Stimulated activated CD4-positive, alpha-beta T cell treated with anti-CD3 and anti-CD28 coated beads, Interleukin-1b, Interleukin-23, amount 100 ng/mL, for 1 hour (primary cell): ENCODE data around the gene CFAP61.
"Not testable (repeated sequence)": the region's sequence is repeated elsewhere in the genome, so short reads cannot be mapped to it uniquely, and the experiment has no call there.

Experiments used
- DNase-seq, 2 donors: peaks; one replicate each; pipeline ENCODE4 v3.0.0-alpha.2; 2020; ENCODE audit warnings: low read depth in 2 of 2

Gene CFAP61

DNA sequence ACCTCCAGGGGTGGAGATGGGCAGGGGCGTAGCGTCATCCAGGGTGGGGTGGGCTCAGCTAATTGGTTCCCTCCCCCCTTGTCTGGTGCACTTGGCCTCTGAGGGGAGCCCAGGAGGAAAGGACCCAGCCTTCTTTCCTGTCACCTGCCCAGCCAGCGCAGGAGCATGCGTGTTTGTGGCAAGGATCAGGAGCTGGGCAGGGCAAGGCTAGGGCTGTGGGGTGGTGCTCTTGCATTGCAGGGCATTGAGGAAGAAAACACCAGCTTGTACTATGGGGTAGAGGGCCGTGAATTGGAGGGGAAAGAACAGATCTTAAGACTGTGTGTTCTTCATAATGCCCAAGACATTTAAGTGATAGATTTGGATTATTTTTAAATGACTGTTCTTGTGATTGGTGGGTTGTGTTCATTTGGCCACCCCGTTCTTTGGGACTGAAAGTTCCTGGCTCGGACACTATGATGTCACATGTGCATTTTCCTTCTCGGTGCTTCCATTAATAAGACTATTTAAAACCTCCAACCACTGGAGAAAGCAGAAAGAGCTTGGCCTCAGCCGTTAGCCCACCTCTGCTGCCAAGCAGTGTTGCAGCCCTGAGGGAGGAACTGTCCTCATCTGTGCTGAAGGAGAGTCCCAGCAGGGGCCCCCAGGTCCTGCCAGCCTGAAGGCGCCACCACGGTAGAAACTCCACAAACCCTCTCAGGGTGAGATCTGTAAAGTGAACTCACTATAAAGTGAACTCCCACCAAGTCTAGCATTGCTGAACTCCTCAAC lies 179.4 kb downstream of the CFAP61 start:
- no peak for DNase-seq

DNA sequence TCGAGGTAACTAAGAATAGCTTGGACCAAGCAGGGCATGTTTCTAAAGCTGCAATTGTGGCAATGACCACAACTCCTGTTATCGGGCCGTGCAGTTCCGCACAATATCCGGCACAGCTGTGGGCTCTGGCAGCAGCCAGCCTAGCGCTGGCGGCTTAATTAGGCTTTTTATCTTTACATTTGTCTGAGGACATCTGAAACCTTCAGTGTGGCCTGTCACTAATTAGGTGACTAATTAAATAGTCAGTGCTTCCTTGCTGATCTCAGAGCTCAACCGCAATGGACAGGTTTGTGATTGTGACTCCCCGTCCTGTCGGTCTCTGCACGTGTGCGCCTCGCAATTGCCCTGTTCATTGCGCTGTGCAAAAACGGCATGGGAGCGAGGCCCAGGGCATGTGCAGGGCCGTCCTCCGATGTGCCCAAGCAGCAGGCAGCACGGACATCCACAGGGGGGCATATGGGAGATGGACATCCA lies 180.7 kb downstream of the CFAP61 start:
- no peak for DNase-seq

DNA sequence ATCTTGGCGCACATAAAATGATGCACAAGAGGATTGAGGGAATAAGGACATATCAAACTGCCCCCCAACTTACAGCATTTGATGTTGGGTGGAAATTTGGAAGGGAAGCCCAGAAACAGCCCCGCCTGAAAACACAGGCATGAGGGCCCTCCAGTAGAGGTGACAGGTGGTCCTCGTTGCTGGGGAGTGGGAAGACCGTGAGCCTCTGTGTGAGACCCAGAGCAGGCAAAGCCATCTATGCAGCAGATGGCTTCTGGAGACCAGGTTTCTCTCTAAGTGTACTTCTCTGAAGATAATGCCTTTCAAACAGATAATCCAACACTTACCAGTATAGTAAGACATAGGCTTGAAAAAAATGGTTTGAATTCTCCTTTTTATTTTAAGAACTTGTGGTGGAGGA lies 183.3 kb downstream of the CFAP61 start:
- no peak for DNase-seq

GRCh38 chr20:20237093-20237959 lies 185.0 kb downstream of the CFAP61 start:
- no peak for DNase-seq

DNA sequence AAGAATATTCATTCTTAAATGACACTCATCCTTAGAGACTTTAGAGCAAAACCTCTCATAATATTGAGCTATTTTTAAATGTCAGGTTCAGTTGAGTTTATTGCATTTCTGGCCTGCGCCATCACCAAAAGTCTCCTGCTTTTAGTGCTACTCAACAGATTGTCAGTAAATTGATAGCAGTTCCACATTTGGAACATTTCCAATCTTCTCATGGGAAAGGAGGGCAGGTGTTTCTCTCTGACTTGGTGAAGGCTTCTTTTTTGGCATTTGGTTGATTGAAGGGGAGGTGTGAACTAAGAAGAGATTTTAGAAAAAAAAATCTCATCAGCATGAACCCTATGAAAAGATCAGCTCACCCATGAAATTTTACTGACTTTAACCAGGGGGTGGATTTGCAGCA lies 189.6 kb downstream of the CFAP61 start:
- DNase-seq: no peak

GRCh38 chr20:20244384-20244783 lies 192.1 kb downstream of the CFAP61 start:
- DNase-seq: not testable (repeated sequence)

GRCh38 chr20:20246996-20247633 lies 194.8 kb downstream of the CFAP61 start:
- DNase-seq: no peak

GRCh38 chr20:20248620-20249200 lies 196.4 kb downstream of the CFAP61 start:
- DNase-seq: no peak

DNA sequence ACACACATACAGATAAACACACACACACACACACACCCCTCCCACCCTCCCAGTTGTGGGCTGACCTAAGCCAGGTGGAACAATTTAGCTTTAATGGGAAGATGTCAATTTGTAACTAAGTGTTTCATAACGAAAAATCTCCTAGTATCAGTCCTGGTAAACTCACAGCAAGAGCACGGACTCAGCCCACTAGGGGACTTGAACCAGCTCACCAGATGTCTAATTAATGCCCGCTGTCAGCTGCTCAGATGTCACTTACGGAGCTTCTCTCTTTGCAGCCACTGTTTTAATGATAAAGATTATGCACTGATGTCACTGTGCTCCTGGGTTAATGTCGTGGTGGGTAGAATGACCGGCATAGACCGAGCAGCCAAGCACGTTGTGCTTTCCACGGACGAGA lies 199.0 kb downstream of the CFAP61 start:
- no peak for DNase-seq

GRCh38 chr20:20251836-20252235 lies 199.5 kb downstream of the CFAP61 start:
- DNase-seq: no peak

DNA sequence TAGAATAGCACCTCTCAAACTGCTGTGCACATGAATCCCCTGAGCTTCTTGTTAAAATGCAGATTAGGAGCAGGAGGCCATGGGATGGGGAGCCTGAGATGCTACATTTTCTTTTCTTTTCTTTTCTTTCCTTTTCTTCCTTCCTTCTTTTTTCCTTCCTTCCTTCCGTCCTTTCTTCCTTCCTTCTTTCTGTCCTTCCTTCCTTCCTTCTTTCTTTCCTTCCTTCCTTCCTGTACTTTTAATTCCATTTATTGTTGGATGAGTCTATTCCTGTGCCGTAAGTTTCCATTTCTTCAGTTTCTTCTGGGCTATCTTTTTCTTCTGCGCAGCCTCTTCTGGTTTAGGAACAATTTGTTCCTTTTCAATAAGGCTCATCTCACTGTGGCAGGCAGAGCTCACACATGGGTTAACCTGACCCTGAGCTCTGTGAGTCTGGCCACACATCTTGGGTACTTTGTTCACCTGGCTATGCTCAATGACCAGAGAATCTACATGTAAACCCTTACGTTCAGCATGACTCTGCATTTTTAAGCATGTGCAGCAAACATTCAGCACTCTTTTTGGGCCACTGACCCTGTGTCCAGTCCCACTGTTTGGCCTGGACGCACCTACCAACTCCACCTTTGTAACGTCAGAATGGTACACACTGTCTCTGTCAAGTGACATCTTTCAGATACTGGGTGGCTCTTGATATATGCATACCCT lies 200.9 kb downstream of the CFAP61 start:
- no peak for DNase-seq

- no peak for DNase-seq
Observed at GRCh38 chr20:20253744-20254330, 201.5 kb downstream of the CFAP61 start.

DNA sequence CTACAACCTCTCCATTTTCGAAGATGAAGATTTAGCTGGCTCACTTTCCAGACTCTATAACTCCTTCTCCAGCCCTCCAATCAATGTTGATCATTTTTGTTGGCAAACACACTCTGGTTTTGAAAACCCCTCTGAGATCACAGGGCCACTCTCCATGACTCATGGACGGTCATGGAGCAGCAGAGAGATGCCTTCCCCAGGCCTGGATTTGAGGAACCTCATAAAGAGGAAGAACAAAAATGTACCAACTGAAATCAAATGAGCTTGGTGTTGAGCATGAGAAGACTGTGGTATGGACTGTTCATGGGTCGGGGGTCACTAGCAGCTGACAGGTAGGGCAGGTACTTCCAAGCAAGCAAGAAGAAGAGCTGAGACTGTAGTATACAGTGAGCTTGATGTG lies 202.8 kb downstream of the CFAP61 start:
- no peak for DNase-seq

DNA sequence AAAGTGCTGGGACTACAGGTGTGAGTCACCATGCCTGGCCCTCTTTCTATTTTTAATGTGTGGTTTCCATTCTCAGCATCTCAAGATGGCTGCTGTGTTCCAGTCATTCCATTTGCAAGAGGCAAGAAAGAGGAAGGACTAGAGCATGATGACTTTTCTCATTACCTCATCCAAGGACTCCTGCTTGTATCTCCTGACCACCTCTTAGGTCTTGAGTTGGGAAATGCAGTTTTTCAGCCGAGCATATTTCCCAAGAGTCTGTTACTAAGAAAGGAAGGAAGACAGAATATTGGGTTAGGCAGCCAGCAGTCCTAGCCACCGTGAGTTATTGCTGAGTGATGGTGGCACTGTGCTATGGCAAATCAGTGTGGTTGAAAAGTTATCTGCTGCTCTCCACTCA lies 207.2 kb downstream of the CFAP61 start:
- DNase-seq: no peak

DNA sequence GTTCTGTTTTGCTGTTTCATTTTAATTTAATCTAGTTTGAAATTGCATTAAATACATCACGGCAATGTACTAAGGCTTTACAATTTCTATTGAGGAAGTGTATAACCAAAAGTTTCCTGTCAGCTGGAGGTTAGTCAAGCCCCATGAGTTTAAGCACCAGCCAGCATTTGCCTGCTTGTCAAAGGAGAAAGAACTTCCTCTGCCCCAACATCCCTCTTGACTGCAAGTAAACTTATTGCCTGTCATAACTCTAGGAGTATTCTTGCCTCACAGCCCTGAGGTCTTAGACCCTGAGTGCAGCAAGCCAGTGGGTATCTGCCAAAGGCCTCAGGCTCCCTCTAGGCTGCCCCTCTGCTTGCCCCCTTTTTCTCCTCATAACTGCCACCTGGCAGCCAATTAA lies 208.8 kb downstream of the CFAP61 start:
- no peak for DNase-seq

- DNase-seq: no peak
Observed at GRCh38 chr20:20265210-20265609, 212.9 kb downstream of the CFAP61 start.

DNA sequence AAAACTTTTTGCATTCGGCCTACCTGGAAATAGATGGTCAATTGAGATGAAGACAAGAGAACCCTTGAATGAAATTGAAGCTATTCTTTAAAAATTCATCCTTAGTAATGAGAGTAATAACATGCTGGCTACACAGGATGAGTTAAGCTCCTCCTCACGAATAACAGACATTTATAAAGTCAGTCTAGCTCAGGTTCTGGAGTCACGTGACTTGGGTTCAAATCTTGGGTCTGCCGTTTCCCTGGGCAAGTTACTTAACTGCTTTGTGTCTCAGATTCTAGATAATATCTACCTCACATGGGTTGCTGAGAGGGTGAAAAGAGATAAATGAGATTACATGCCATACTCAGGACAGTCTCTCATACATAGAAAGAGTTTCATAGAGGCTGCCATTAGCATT lies 214.2 kb downstream of the CFAP61 start:
- no peak for DNase-seq

GRCh38 chr20:20267685-20268370 lies 215.5 kb downstream of the CFAP61 start:
- no peak for DNase-seq

DNA sequence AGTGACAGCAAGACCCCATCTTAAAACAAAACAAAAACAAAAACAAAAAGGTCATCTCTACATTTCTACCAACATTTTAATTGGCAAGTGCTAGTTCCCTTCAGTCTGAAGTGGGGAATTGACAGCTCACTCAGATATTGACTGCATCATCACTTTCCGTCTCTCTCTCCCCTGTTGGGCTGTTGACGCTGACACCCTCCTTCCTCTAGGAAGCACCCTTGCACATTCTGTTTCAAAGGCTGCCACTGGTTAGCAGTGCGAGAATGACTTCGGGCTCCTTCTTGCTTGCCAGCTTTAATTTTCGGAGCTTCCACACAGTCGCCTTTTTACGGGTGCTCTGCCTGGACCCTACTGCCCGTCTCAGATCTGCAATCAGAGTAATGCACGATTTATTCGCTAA lies 218.9 kb downstream of the CFAP61 start:
- no peak for DNase-seq

DNA sequence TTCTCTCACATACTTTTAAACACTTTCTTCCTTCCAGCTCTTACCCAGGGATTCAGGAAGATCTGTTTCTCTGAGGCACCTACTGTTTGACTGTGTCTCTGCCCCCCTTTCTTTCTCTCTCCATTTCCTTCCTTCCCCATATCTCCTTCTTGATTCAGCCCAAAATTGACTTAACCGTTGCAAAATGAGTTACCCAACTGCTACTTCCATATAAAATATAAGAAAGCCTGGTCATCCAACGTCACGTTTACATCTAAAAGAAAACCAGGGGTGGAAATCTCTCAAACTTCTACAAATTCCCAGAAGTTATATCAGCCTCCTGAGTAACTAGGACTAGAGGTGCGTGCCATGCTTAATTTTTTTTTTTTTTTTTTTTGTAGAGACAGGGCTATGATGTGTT lies 220.4 kb downstream of the CFAP61 start:
- DNase-seq: no peak
